Erythroblast (primary cell): ENCODE data around the gene DLG2.

Source experiments
- GATA1 ChIP-seq: IDR thresholded peaks from 2 replicates; pipeline ENCODE4 v1.6.1; 2011; ENCODE audit warnings: low read depth, mild to moderate bottlenecking, control low read depth, low read length, moderate library complexity
- POLR2A ChIP-seq: IDR thresholded peaks from 2 replicates; pipeline ENCODE4 v1.6.1; 2011; ENCODE audit warnings: mild to moderate bottlenecking, low read length

- TF ChIP-seq POLR2A, result no peak
- no peak for TF ChIP-seq GATA1
Observed at GRCh38 chr11:83728281-83728680, 1898.9 kb downstream of the DLG2 start.
